ENCODE results near the gene CMTM5.

GRCh38 chr14:23377573-23378563, 1.0 kb downstream of the CMTM5 start:
- TF ChIP-seq, protein P1, sequence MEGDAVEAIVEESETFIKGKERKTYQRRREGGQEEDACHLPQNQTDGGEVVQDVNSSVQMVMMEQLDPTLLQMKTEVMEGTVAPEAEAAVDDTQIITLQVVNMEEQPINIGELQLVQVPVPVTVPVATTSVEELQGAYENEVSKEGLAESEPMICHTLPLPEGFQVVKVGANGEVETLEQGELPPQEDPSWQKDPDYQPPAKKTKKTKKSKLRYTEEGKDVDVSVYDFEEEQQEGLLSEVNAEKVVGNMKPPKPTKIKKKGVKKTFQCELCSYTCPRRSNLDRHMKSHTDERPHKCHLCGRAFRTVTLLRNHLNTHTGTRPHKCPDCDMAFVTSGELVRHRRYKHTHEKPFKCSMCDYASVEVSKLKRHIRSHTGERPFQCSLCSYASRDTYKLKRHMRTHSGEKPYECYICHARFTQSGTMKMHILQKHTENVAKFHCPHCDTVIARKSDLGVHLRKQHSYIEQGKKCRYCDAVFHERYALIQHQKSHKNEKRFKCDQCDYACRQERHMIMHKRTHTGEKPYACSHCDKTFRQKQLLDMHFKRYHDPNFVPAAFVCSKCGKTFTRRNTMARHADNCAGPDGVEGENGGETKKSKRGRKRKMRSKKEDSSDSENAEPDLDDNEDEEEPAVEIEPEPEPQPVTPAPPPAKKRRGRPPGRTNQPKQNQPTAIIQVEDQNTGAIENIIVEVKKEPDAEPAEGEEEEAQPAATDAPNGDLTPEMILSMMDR (optimal IDR thresholded peaks at IDR 0.05 in 1 of 3, IDR thresholded peaks at IDR 0.05 in 1 of 3, conservative IDR thresholded peaks at IDR 0.05 in 1 of 3; ENCODE audit: extremely low read depth in 1 of 3, insufficient read depth in 2 of 3, low read length in 3 of 3): no peak
- no peak for TF ChIP-seq EZH2 (IDR thresholded peaks at IDR 0.05; ENCODE audit: low read length)

Data from keratinocyte (primary cell).